Brain microvascular endothelial cell (primary cell): ENCODE results near the gene VWA3A.

ENCODE experiments used
- DNase-seq: peaks from one replicate; pipeline ENCODE4 v3.0.0-alpha.2; 2020
- H3K27ac ChIP-seq: fragments of 250-450 bp; sonication (Bioruptor Pico); 2 replicates; pipeline ENCODE4 v1.5.1; 2020; ENCODE audit warnings: mild to moderate bottlenecking, moderate library complexity
- H3K27me3 ChIP-seq: fragments of 250-450 bp; sonication (Bioruptor Pico); replicated peaks from 2 replicates; pipeline ENCODE4 v1.5.1; 2020; ENCODE audit warnings: mild to moderate bottlenecking
- H3K36me3 ChIP-seq: fragments of 250-450 bp; sonication (Bioruptor Pico); replicated peaks from 2 replicates; pipeline ENCODE4 v1.5.1; 2020; ENCODE audit warnings: mild to moderate bottlenecking
- H3K4me3 ChIP-seq: 2 replicates; pipeline ENCODE4 v1.5.1; 2011; ENCODE audit warnings: low read depth, mild to moderate bottlenecking, control low read depth, low read length, moderate library complexity
- CTCF ChIP-seq: IDR thresholded peaks from 2 replicates; pipeline ENCODE4 v1.5.1; 2011; ENCODE audit warnings: low read depth, mild to moderate bottlenecking, moderate library complexity, low read length, control low read depth, inconsistent platforms; ENCODE audit errors: missing control alignments
- in situ Hi-C: cut with HindIII; loops from 2 replicates; pipeline ENCODE4 v1.10.0; 2017; ENCODE audit warnings: low sequenced_read_pairs, low pct_ligation_motif_present

VWA3A gene

GRCh38 chr16:22078656-22079055, 13.7 kb upstream of the VWA3A start:
- Histone ChIP-seq H3K4me3 (no peak overlapping the region), H3K27ac (no peak overlapping the region), H3K36me3 (no peaks in the 10 kb centered on the region), H3K27me3 (no peaks in the 10 kb centered on the region)
- TF ChIP-seq CTCF: no peak
- in situ Hi-C loops: loop anchor here (25.0 kb wide), 1 partner anchor 91 kb away; no protein-coding TSS in a partner anchor
- no peak for DNase-seq

DNA sequence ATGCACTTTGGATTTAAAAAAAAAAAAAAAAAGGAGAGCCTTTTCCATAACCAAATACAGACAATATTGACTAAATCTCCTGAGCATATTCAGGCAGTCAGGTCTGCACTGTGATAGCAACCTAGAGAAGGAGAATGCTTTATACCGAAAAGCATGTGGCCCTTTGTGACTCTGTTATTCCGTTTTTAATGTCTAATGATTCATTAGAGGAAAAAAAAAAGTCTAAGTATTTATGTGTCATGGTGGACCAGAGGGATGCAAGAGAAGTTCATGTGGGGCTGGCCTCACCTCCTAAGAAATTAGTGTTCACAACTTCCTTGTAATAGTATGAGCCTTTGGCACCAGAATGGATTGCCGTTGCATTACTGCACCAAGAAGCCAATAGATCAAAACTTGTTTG, 11.3 kb upstream of the VWA3A start:
- DNase-seq: no peak
- H3K36me3 ChIP-seq: no peaks in the 10 kb centered on the region
- no peak overlapping the region for H3K4me3 ChIP-seq
- no peak overlapping the region for H3K27ac ChIP-seq
- no peak for TF ChIP-seq CTCF
- no peaks in the 10 kb centered on the region for H3K27me3 ChIP-seq
- in situ Hi-C loops: loop anchor here (25.0 kb wide), 1 partner anchor 94 kb away; no protein-coding TSS in a partner anchor

DNA sequence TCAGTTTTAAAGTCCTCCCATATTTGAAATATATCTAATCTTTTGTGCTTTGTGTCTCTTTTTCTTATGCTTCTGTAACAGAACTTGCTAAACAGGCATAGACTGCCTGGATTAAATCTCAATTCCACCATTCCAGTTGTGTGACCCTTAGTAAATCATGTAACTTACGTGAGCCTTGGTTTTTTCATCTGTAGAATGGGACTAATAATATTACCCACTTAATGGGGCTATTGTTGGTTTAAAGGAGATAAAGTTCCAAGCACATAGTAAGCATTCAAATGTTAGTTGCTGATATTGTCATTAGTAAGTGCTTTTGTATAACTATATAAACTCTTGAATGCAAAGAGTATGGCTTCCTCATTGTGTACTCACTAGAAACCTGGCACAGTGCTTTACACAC, 5.9 kb upstream of the VWA3A start:
- H3K27me3 ChIP-seq: no peaks in the 10 kb centered on the region
- H3K27ac ChIP-seq: no peak overlapping the region
- no peak for TF ChIP-seq CTCF
- in situ Hi-C loops: loop anchor here (25.0 kb wide), 1 partner anchor 99 kb away; no protein-coding TSS in a partner anchor
- no peak for DNase-seq
- H3K4me3 ChIP-seq: no peak overlapping the region
- peaks cover 2% of the 10 kb centered on the region for H3K36me3 ChIP-seq

DNA sequence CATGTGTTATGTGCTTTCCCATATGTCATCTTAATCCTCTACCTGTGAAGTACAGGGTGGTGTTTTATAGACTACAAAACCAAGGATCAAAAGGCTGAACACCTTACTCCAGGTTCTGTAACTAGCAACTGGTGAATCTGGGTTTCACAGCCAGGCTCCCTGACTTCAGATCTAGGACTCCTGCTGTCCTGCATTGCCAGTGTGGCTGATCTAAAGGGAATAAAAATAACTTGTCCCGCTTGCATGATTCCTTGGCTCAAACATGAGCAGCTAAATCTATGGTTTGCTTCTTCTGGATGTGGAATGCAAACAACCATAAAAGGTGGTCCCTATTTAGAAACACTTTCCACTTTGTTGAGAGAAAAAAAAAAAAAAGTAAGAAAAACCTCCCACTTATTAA, 3.7 kb upstream of the VWA3A start:
- in situ Hi-C loops: loop anchor here (25.0 kb wide), 1 partner anchor 101 kb away; no protein-coding TSS in a partner anchor
- peaks cover 2% of the 10 kb centered on the region for H3K36me3 ChIP-seq
- no peak for DNase-seq
- H3K4me3 ChIP-seq: no peak overlapping the region
- no peaks in the 10 kb centered on the region for H3K27me3 ChIP-seq
- H3K27ac ChIP-seq: no peak overlapping the region
- TF ChIP-seq CTCF: no peak

DNA sequence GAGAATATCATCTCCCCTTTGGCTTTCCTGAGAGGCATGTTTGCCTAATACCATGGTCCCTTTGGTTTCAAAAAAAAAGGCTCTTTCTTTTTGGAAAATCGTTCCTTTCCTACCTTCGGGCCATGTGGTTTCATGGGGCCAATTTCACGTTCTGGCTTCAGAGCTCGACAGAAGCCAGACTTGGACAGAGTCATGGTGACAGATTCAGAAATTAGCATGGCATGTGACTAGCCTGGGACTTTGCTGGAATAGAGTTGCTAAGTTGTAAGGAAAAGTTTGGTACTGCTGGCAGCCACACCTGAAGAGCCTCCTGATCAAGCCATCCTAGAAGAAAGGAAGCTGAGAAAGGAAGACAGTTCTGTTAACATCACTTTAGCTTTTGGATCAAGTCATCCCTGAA, 2.4 kb upstream of the VWA3A start:
- no peaks in the 10 kb centered on the region for H3K27me3 ChIP-seq
- no peak for TF ChIP-seq CTCF
- no peak overlapping the region for H3K27ac ChIP-seq
- in situ Hi-C loops: loop anchor here (25.0 kb wide), 1 partner anchor 103 kb away; no protein-coding TSS in a partner anchor
- peaks cover 2% of the 10 kb centered on the region for H3K36me3 ChIP-seq
- no peak overlapping the region for H3K4me3 ChIP-seq
- DNase-seq: no peak

DNA sequence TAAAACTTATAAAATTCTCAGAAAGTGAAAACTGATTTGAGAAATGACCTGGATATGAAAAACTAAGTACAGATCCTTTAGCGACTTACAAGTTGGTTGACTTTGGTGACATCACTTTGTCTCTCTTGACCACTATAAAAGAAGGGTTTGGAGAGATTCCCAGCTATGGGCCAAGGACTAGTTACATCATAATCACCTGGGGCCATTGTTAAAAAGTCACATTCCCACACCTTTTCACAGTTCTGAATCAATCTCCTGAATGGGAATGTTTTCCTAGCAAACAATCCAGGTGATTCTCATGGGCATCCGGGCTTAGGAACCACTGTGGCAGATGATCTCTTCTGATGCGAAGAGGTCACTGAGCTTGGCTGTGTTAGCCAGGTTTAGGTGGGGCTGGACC, 620 bp upstream of the VWA3A start:
- no peak for DNase-seq
- in situ Hi-C loops: loop anchor here (25.0 kb wide), 1 partner anchor 104 kb away; no protein-coding TSS in a partner anchor
- H3K36me3 ChIP-seq: peaks cover 2% of the 10 kb centered on the region
- no peak for TF ChIP-seq CTCF
- no peaks in the 10 kb centered on the region for H3K27me3 ChIP-seq
- no peak overlapping the region for H3K4me3 ChIP-seq
- H3K27ac ChIP-seq: no peak overlapping the region
